Mammary epithelial cell (primary cell): Measurements from ENCODE around the gene IGSF23.

Experiments used
- CTCF ChIP-seq, 2 donors: IDR thresholded peaks in 1 of 2; conservative IDR thresholded peaks in 1 of 2; 2 replicates each; pipeline ENCODE4 v1.5.1; 2011 to 2012; ENCODE audit warnings: inconsistent platforms in 2 of 2, low read length in 2 of 2, mild to moderate bottlenecking in 2 of 2, control low read depth in 1 of 2, low read depth in 1 of 2; ENCODE audit not compliant: insufficient read depth in 1 of 2; ENCODE audit errors: extremely low read depth in 1 of 2
- EZH2 ChIP-seq: IDR thresholded peaks from 2 replicates; pipeline ENCODE4 v1.6.1; 2012; ENCODE audit warnings: low read length, inconsistent platforms, borderline replicate concordance

- TF ChIP-seq CTCF (conservative IDR thresholded peaks at IDR 0.05 in 1 of 2, IDR thresholded peaks at IDR 0.05 in 1 of 2; ENCODE audit: extremely low read depth in 1 of 2, insufficient read depth in 1 of 2, low read depth in 1 of 2, low read length in 2 of 2): no peak
- no peak for TF ChIP-seq EZH2
Measured at GRCh38 chr19:44573183-44573582, 40.2 kb upstream of the IGSF23 start.
